Liver (tissue), 3 donors: ENCODE results near the gene GSTA1.

Experiments
- CTCF ChIP-seq: fragments of 150-350 bp; IDR thresholded peaks from 2 replicates; pipeline ENCODE4 v1.5.1; 2017; ENCODE audit warnings: improper control_type of control experiment, low read depth, low read length; ENCODE audit not compliant: missing input control
- FOXA1 ChIP-seq: IDR thresholded peaks from 2 replicates; pipeline ENCODE4 v1.6.1; 2016; ENCODE audit warnings: antibody characterized with exemption
- JUND ChIP-seq, 2 donors: IDR thresholded peaks; 2 replicates each; pipeline ENCODE4 v1.6.1; 2016; ENCODE audit warnings: antibody characterized with exemption in 2 of 2
- MAX ChIP-seq: IDR thresholded peaks from 2 replicates; pipeline ENCODE4 v1.6.1; 2016; ENCODE audit warnings: antibody characterized with exemption
- RAD21 ChIP-seq, 2 donors: IDR thresholded peaks; 2 replicates each; pipeline ENCODE4 v1.6.1; 2016; ENCODE audit warnings: antibody characterized with exemption in 2 of 2, mild to moderate bottlenecking in 2 of 2
- REST ChIP-seq: IDR thresholded peaks from 2 replicates; pipeline ENCODE4 v1.6.1; 2016; ENCODE audit warnings: antibody characterized with exemption, mild to moderate bottlenecking
- TAF1 ChIP-seq: conservative IDR thresholded peaks from 2 replicates; pipeline ENCODE4 v1.6.1; 2016; ENCODE audit warnings: antibody characterized with exemption, mild to moderate bottlenecking
- TF ChIP-seq, protein P1 (sequence below): IDR thresholded peaks from 2 replicates; pipeline ENCODE4 v1.6.1; 2016; ENCODE audit warnings: antibody characterized with exemption
- donor health status: healthy.
- donor health status: healthy.

DNA sequence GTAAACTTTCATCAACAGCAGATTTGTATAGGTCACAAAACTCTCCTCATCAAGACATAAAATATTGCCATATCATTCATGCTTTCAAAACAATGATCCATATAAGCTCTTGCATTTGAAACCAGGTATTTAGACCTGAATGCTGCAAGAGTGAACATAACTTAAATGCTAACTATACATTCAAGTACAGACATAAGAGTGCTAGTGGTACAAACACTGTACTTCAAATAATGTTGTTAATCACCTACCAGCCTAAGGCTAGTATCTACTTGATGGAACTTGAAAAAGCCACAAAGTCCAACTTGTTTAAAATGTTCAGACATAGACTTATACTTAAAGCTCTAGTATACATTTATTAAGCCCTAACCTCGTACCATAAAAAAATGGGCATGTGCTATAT, 24.4 kb downstream of the GSTA1 start:
- TF ChIP-seq RAD21 (IDR thresholded peaks at IDR 0.05), result no peak
- TF ChIP-seq, protein P1, sequence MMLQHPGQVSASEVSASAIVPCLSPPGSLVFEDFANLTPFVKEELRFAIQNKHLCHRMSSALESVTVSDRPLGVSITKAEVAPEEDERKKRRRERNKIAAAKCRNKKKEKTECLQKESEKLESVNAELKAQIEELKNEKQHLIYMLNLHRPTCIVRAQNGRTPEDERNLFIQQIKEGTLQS, result no peak
- TF ChIP-seq CTCF, result no peak
- TF ChIP-seq MAX, result no peak
- no peak for TF ChIP-seq FOXA1
- no peak for TF ChIP-seq TAF1
- TF ChIP-seq REST, result no peak
- no peak for TF ChIP-seq JUND (IDR thresholded peaks at IDR 0.05)
